Measurements from ENCODE around the gene CD2BP2.

DNA sequence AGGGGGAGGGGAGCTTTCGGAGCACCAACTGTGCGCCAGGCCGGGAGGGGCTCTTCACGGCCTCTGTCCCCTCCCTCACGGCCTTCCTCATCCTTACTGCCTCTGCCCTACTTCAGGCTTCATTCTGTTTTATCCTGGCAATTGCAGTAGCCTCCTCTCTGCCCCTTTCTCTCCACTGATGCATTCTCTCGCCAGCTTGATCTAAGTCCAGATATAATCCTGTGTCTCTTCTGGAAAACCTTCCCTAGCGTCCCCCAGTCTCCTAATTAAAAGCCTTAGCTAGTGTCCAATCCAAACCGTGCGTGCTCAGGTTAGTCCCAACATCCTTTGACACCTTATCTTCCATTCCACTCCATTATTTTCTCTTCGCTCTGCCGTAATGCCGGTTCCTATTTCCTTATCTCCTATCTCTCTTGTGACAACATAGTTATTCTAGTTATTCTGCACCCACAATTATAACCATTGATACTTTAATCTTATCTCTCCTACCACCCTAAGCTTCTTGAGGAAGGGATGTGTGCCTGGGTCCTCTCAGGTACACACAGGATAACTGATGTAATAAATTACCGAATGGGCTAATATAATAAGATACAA, 41.0 kb upstream of the CD2BP2 start:
- TF ChIP-seq EZH2phosphoT487 (IDR thresholded peaks at IDR 0.05; ENCODE audit: low read length) (no peak), CTCF (IDR thresholded peaks at IDR 0.05; ENCODE audit: low read length) (no peak)
